SK-N-MC (cell line): ENCODE results near the gene RPS16.

ENCODE experiments used
- DNase-seq: peaks from one replicate; pipeline ENCODE4 v3.0.0-alpha.2; 2011; ENCODE audit warnings: low read depth, low spot score
- H3K27ac ChIP-seq: fragments of 200-600 bp; sonication (generic); 2 replicates; pipeline ENCODE4 v1.5.1; 2016; ENCODE audit warnings: mixed run types
- H3K36me3 ChIP-seq: fragments of 200-600 bp; sonication (generic); 2 replicates; pipeline ENCODE4 v1.6.1; 2017; ENCODE audit warnings: antibody characterized with exemption, low read length, mixed read lengths; ENCODE audit not compliant: insufficient read depth
- H3K4me3 ChIP-seq: fragments of 200-600 bp; sonication (generic); 2 replicates; pipeline ENCODE4 v1.5.1; 2016
- H3K9ac ChIP-seq: fragments of 200-600 bp; sonication (generic); 2 replicates; pipeline ENCODE4 v1.8.0; 2017; ENCODE audit warnings: mixed run types, mixed read lengths; ENCODE audit not compliant: insufficient read length
- H3K9me3 ChIP-seq: fragments of 200-600 bp; sonication (generic); 2 replicates; pipeline ENCODE4 v1.6.1; 2017; ENCODE audit warnings: low read depth, mild to moderate bottlenecking, antibody characterized with exemption, low read length, moderate library complexity, mixed read lengths
- EZH2 ChIP-seq: fragments of 200-600 bp; sonication (generic); IDR thresholded peaks from one replicate; pipeline ENCODE4 v1.6.1; 2017; ENCODE audit warnings: antibody characterized with exemption
- FOXP2 ChIP-seq: optimal IDR thresholded peaks from 2 replicates; pipeline ENCODE3; 2011; ENCODE audit warnings: mild to moderate bottlenecking, moderate library complexity; ENCODE audit not compliant: insufficient read depth; ENCODE audit errors: extremely low read length, control extremely low read depth
- POLR2AphosphoS5 ChIP-seq: IDR thresholded peaks from 2 replicates; pipeline ENCODE4 v1.6.1; 2012; ENCODE audit warnings: mild to moderate bottlenecking, low read depth, low read length, borderline replicate concordance

The RPS16 gene

GRCh38 chr19:39417463-39418181 is 18.1 kb downstream of the RPS16 start:
- Histone ChIP-seq H3K36me3 (peaks cover 41% of the 10 kb centered on the region), H3K4me3 (no peak overlapping the region), H3K27ac (no peak overlapping the region), H3K9me3 (no peaks in the 10 kb centered on the region), H3K9ac (no peak overlapping the region)
- TF ChIP-seq EZH2, result no peak
- no peak for TF ChIP-seq POLR2AphosphoS5
- no peak for TF ChIP-seq FOXP2
- no peak for DNase-seq

- Histone ChIP-seq H3K4me3 (no peak overlapping the region), H3K9me3 (no peaks in the 10 kb centered on the region), H3K27ac (no peak overlapping the region), H3K36me3 (peaks cover 35% of the 10 kb centered on the region), H3K9ac (no peak overlapping the region)
- no peak for DNase-seq
- TF ChIP-seq POLR2AphosphoS5 (no peak), FOXP2 (no peak), EZH2 (no peak)
These were observed 19.3 kb downstream of the RPS16 start for GRCh38 chr19:39416152-39417120.

GRCh38 chr19:39415111-39416046 is 20.4 kb downstream of the RPS16 start:
- DNase-seq, result no peak
- Histone ChIP-seq H3K9me3 (no peaks in the 10 kb centered on the region), H3K9ac (no peak overlapping the region), H3K27ac (no peak overlapping the region), H3K36me3 (peaks cover 30% of the 10 kb centered on the region), H3K4me3 (peak overlapping the region; percentile 99; the same call in 1 of the 2 replicates)
- TF ChIP-seq FOXP2, result no peak
- TF ChIP-seq POLR2AphosphoS5, result no peak
- TF ChIP-seq EZH2, result no peak

- no peak for DNase-seq
- Histone ChIP-seq H3K27ac (peak overlapping the region; percentile 87), H3K9ac (peak overlapping the region; percentile 93)
These were observed 21.7 kb downstream of the RPS16 start for GRCh38 chr19:39413911-39414608.

GRCh38 chr19:39413272-39413910 is 22.4 kb downstream of the RPS16 start:
- TF ChIP-seq EZH2 (no peak), POLR2AphosphoS5 (peak; percentile 54; the same call in 1 of the 2 replicates)
- Histone ChIP-seq H3K9me3 (no peaks in the 10 kb centered on the region), H3K4me3 (peak overlapping the region; percentile 99), H3K36me3 (peaks cover 20% of the 10 kb centered on the region), H3K27ac (peak overlapping the region; percentile 87), H3K9ac (peak overlapping the region; percentile 93)
- no peak for DNase-seq

More at GRCh38 chr19:39413911-39414608, 21.7 kb downstream of the RPS16 start:
- Histone ChIP-seq H3K36me3 (peaks cover 26% of the 10 kb centered on the region), H3K4me3 (peak overlapping the region; percentile 99), H3K9me3 (no peaks in the 10 kb centered on the region)
- TF ChIP-seq POLR2AphosphoS5, result no peak
- TF ChIP-seq FOXP2, result no peak
- TF ChIP-seq EZH2, result no peak

GRCh38 chr19:39412867-39413271 is 22.9 kb downstream of the RPS16 start:
- Histone ChIP-seq H3K36me3 (peaks cover 16% of the 10 kb centered on the region), H3K27ac (peak overlapping the region; percentile 87), H3K4me3 (peak overlapping the region; percentile 99), H3K9me3 (no peaks in the 10 kb centered on the region), H3K9ac (peak overlapping the region; percentile 93)
- TF ChIP-seq POLR2AphosphoS5, result no peak
- no peak for TF ChIP-seq FOXP2
- no peak for TF ChIP-seq EZH2
- no peak for DNase-seq

GRCh38 chr19:39412100-39412866 is 23.5 kb downstream of the RPS16 start, which contains the start of gene PLEKHG2:
TSS of gene PLEKHG2 (plus strand) at chr19:39412669. CDS start at chr19:39414087, 1,418 bp downstream.
- peak within 1 kb of the TSS; percentile 99 for H3K4me3 ChIP-seq
- H3K9ac ChIP-seq, result peak within 1 kb of the TSS; percentile 93
- no peaks in the 10 kb centered on the region for H3K9me3 ChIP-seq
- peak within 1 kb of the TSS; percentile 87 for H3K27ac ChIP-seq
- H3K36me3 ChIP-seq, result peaks cover 16% of the 10 kb centered on the region
- TF ChIP-seq FOXP2, result no peak
- peak; percentile 83 for TF ChIP-seq POLR2AphosphoS5
- peak; percentile 100 for DNase-seq
